A673 (cell line): ENCODE results near the gene SSBP2. TPM values are rescaled to one million over a fixed set of nuclear protein-coding genes. Genes with fewer than 3 reads are reported as not detected.

ENCODE experiments used
- BruUV-seq: library from RNA; stranded (reverse); fragments of 400-500 nt; replicated peaks from 2 replicates; lab custom pipeline; 2021; lab: Mats Ljungman, UMichigan
- CTCF ChIA-PET: fragments of 300-600 bp; sonication (Branson Sonifier 250); formaldehyde crosslinking; loops from one replicate; lab custom pipeline; 2022; ENCODE audit warnings: antibody characterized with exemption; lab: Charles Lee
- POLR2A ChIA-PET: fragments of 300-600 bp; sonication (Branson Sonifier 250); formaldehyde crosslinking; loops from one replicate; lab custom pipeline; 2022; ENCODE audit warnings: antibody characterized with exemption; ENCODE audit not compliant: low non-redundant PET; lab: Charles Lee
- DNase-seq: peaks from one replicate; pipeline ENCODE4 v3.0.0-alpha.2; 2015; ENCODE audit warnings: low spot score
- H3K27ac ChIP-seq: fragments of 200-600 bp; sonication (generic); 2 replicates; pipeline ENCODE4 v1.5.1; 2016; ENCODE audit warnings: mixed run types, low read depth, mild to moderate bottlenecking, mixed read lengths, antibody characterized with exemption, low read length; ENCODE audit not compliant: poor library complexity, severe bottlenecking
- H3K27me3 ChIP-seq: fragments of 200-600 bp; sonication (generic); replicated peaks from 2 replicates; pipeline ENCODE4 v1.6.1; 2017; ENCODE audit warnings: mixed run types, low read depth, mild to moderate bottlenecking, mixed read lengths, antibody characterized with exemption, low read length; ENCODE audit not compliant: insufficient read depth, poor library complexity
- H3K36me3 ChIP-seq: fragments of 200-600 bp; sonication (generic); 2 replicates; pipeline ENCODE4 v1.6.1; 2016; ENCODE audit warnings: mixed run types, mild to moderate bottlenecking, mixed read lengths, antibody characterized with exemption, low read length; ENCODE audit not compliant: insufficient read depth, poor library complexity, severe bottlenecking
- H3K4me1 ChIP-seq: fragments of 200-600 bp; sonication (generic); 2 replicates; pipeline ENCODE4 v1.6.1; 2017; ENCODE audit warnings: mixed run types, mild to moderate bottlenecking, mixed read lengths, antibody characterized with exemption, low read length; ENCODE audit not compliant: insufficient read depth, poor library complexity, severe bottlenecking
- H3K4me3 ChIP-seq: fragments of 200-600 bp; sonication (generic); 2 replicates; pipeline ENCODE4 v1.5.1; 2016; ENCODE audit warnings: low read depth, mixed run types, mild to moderate bottlenecking, mixed read lengths, low read length; ENCODE audit not compliant: poor library complexity, severe bottlenecking
- H3K9me3 ChIP-seq: fragments of 200-600 bp; sonication (generic); 2 replicates; pipeline ENCODE4 v1.6.1; 2016; ENCODE audit warnings: mixed run types, low read depth, mild to moderate bottlenecking, mixed read lengths, antibody characterized with exemption, low read length; ENCODE audit not compliant: poor library complexity, severe bottlenecking
- CTCF ChIP-seq: fragments of 300-800, 200-600 bp; sonication (generic); conservative IDR thresholded peaks from 2 replicates; pipeline ENCODE4 v1.5.1; 2017; ENCODE audit warnings: low read depth, mild to moderate bottlenecking, antibody characterized with exemption, low read length, moderate library complexity, mixed read lengths
- EZH2 ChIP-seq: fragments of 200-600 bp; sonication (generic); IDR thresholded peaks from 2 replicates; pipeline ENCODE4 v1.6.1; 2017; ENCODE audit warnings: borderline replicate concordance, low read depth, mild to moderate bottlenecking, mixed read lengths, antibody characterized with exemption, low read length; ENCODE audit not compliant: poor library complexity, severe bottlenecking
- intact Hi-C: fragments of 100-400 bp; cut with micrococcal nuclease; formaldehyde crosslinking; loops from one replicate; pipeline ENCODE4 v1.10.0; 2022; ENCODE audit not compliant: unreplicated experiment
- total RNA-seq: library from RNA; stranded (reverse); gene quantifications from 2 replicates; pipeline ENCODE4 v1.2.3, GENCODE V29; 2021

The SSBP2 gene
- total RNA-seq, 1 experiment from 2014 or later, result 42.8 TPM

GRCh38 chr5:81747030-81747429 is 3.9 kb downstream of the SSBP2 start:
- no peak overlapping the region for H3K27ac ChIP-seq
- TF ChIP-seq CTCF (no peak), EZH2 (no peak)
- ChIA-PET POLR2A (no interaction called here), CTCF (no interaction called here)
- H3K36me3 ChIP-seq, result no peaks in the 10 kb centered on the region
- intact Hi-C loops, result no loop called here
- peaks cover 56% of the 10 kb centered on the region for H3K4me1 ChIP-seq
- no peak for DNase-seq
- H3K27me3 ChIP-seq, result no peaks in the 10 kb centered on the region
- no peak overlapping the region for H3K4me3 ChIP-seq
- BruUV-seq, result no TSS peak
- no peaks in the 10 kb centered on the region for H3K9me3 ChIP-seq

GRCh38 chr5:81740758-81741157 is 10.1 kb downstream of the SSBP2 start:
- ChIA-PET POLR2A (no interaction called here), CTCF (no interaction called here)
- Histone ChIP-seq H3K27me3 (no peaks in the 10 kb centered on the region), H3K9me3 (no peaks in the 10 kb centered on the region), H3K4me1 (peaks cover 20% of the 10 kb centered on the region), H3K4me3 (no peak overlapping the region), H3K36me3 (no peaks in the 10 kb centered on the region), H3K27ac (no peak overlapping the region)
- TF ChIP-seq EZH2 (no peak), CTCF (no peak)
- BruUV-seq, result no TSS peak
- DNase-seq, result no peak
- intact Hi-C loops, result no loop called here

- H3K4me1 ChIP-seq, result peaks cover 7% of the 10 kb centered on the region
- H3K36me3 ChIP-seq, result no peaks in the 10 kb centered on the region
- no peak overlapping the region for H3K4me3 ChIP-seq
- CTCF ChIA-PET, result no interaction called here
- TF ChIP-seq EZH2 (no peak), CTCF (no peak)
- POLR2A ChIA-PET, result no interaction called here
- no peaks in the 10 kb centered on the region for H3K27me3 ChIP-seq
- DNase-seq, result no peak
- no TSS peak for BruUV-seq
- H3K9me3 ChIP-seq, result no peaks in the 10 kb centered on the region
- intact Hi-C loops, result no loop called here
- H3K27ac ChIP-seq, result no peak overlapping the region
These were observed 11.6 kb downstream of the SSBP2 start for GRCh38 chr5:81739291-81739690.
